HG03103 (cell line): ENCODE measurements around the gene LAMC3.
A peak's percentile ranks its signal among the peaks of the same experiment; 100 is the strongest.
"Not testable (repeated sequence)": the region's sequence is repeated elsewhere in the genome, so short reads cannot be mapped to it uniquely, and the experiment has no call there.

Experiments used
- ATAC-seq: cut with Tn5 transposase; IDR thresholded peaks from one replicate; pipeline ENCODE4 v1.9.1; 2021; ENCODE audit warnings: low read depth; ENCODE audit not compliant: unreplicated experiment

LAMC3 gene

DNA sequence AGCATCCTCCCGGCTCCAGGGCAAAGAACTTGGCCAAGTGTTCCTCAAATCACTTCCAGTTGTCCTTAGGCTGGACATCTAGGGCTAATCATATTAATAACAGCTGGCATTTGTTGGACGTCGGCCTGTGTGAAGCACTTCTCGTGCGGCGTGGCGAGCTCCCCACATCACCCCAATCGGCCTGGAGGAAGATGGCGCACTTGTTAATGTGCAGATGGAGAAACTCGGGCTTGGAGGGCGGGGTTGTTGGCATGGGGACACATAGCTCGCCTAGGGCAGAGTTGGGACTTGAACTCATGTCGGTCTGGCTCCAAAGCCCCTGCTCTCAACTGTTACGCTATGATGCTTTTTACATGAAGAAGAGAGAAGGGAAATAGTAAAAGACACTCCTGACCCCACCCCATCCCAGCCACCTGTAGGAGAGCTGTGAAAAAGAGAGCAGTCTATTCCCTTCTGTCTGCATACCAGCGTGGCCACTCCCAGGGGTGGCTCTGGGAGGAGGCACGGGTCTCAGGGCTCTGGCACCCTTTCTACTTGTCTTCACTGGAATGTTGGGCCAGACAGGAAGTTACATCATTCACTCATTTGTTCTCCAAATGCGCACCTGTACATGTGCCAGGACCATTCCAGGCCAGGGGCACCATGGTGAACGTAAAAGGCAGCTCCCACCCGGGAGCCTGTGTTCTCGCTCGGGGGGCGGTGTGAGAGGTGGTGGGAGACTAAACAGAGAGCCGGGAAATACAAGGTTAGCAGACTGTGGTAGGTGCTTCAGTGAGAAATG, 103.6 kb downstream of the LAMC3 start:
- no peak for ATAC-seq

- no peak for ATAC-seq
Measured at GRCh38 chr9:131113655-131114054, 104.7 kb downstream of the LAMC3 start.

GRCh38 chr9:131114084-131114535, 105.1 kb downstream of the LAMC3 start:
- no peak for ATAC-seq

DNA sequence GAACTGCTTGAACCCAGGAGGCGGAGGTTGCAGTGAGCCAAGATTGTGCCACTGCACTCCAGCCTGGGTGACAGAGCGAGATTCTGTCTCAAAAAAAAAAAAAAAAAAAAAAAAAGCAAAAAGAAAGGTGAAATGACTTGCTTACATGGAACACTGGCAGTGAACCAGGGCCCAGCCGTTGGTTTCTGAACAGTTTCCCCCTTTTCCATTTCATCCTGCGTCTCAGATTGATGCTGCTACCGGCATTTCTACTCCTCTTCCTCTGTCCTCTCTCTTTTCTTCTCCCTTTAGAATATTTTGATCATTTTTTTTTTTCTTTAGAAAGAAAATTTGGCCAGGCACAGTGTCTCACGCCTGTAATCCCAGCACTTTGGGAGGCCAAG, 106.4 kb downstream of the LAMC3 start:
- not testable (repeated sequence) for ATAC-seq

DNA sequence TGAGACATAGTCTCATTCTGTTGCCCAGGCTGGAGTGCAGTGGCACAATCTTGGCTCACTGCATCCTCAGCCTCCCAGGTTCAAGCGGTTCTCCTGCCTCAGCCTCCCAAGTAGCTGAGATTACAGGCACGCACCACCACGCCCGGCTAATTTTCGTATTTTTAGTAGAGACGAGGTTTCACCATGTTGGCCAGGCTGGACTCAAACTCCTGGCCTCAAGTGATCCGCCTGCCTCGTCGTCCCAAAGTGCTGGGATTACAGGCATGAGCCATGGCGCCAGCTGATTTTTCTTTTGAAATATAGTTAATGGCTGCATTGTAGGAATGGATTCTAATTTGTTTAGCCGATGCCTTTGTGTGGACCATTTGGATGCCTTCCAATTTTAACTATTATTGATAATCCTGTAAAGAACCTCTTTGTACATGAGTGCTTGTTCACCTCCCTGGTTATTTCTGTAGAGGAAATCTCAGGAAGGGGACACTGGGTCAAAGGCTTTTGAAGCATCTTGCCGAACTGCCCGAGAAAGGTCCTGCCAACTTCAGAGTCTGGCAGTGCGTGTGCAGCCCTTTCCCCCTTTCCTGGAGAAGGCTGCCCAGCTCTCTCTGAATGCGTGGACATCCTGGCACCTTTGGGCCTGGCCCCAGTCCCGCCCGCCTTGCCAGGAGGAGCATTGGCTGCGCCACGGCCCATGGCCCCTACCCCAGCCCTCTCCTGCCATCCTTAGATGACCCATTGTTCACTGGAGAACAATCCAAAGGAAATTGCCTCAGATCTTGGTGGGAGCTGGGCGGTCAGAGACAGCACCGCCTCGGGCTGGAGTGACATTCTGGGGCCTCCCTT, 107.5 kb downstream of the LAMC3 start:
- no peak for ATAC-seq

- ATAC-seq = no peak
Measured at GRCh38 chr9:131117121-131117761, 108.3 kb downstream of the LAMC3 start.

- no peak for ATAC-seq
Measured at GRCh38 chr9:131117762-131118145, 108.8 kb downstream of the LAMC3 start.

- no peak for ATAC-seq
Measured at GRCh38 chr9:131119600-131119999, 110.6 kb downstream of the LAMC3 start.

- no peak for ATAC-seq
Measured at GRCh38 chr9:131120620-131121228, 111.8 kb downstream of the LAMC3 start.

DNA sequence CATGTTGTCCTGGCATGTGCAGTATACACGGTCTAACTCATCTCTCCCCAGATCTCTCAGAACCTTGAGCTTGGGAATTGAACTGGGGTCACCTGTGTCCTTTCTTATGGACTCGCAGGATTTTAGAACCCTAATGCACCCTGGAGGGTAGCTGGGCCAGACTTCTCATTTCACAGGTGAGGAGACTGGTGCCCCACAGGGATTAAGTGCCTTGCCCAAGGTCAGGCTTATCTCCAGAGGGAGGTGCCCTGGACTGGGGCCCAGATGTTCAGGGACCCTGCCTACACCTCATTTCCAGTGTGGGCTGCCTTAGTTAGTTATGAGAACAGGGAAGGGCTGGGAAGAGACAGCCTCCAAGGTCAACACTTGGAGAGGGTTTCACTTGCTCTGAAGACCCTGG, 112.4 kb downstream of the LAMC3 start:
- ATAC-seq = no peak

- no peak for ATAC-seq
Measured at GRCh38 chr9:131122158-131122557, 113.2 kb downstream of the LAMC3 start.

DNA sequence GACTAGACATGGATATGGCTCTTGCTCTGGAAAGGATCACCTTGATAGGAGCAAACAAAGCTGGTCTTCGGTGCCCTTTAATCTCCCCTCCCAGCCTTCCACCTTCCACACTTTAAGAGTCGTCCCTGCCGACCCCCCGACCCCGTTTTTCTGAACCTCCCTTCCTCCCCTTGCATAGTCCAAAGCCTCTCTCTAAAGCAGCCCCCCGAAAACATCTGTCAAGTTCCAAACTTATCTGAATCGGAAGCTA, 116.0 kb downstream of the LAMC3 start:
- ATAC-seq = peak; percentile 12

DNA sequence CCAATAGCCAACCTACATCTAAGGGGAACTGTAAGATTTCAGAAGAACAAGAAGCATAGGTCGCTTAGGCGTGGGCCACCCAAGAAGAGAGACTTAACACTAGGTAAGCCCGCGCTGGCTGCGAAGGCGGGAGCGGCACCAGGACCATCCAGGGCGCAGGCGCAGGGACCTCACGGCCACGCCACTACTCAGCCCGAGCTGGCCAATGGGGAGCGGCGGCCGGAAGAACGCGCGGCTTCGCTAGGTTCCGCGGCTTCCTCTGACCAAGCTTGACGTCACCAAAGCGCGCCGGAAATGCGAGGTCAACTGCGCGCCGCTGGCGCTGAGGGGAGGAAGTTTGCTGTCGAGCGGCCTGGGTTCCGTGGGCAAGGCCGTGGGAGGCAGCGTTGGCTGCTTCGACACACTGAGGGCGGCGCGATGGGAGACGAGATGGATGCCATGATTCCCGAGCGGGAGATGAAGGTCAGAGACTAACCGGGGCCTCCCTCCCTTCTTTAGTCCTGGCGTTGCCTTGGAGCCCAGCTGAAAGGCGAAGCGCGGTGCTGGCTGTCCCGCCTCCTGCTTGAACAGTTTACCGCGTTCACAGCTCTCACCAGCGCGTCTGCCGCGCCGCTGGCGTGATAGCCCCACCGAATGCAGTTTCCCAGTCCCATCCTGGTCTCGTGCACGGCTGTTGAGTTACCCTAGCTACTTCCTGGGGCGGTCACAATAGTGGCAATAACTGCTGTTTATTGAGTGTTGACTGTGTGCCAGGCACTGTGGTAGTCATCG, 116.5 kb downstream of the LAMC3 start, which contains the start of gene NUP214:
Gene NUP214 (plus strand): TSS at position 299 of the 771 bp plus-strand sequence. CDS start 119 bp downstream, at position 418.
- peak; percentile 95 for ATAC-seq

DNA sequence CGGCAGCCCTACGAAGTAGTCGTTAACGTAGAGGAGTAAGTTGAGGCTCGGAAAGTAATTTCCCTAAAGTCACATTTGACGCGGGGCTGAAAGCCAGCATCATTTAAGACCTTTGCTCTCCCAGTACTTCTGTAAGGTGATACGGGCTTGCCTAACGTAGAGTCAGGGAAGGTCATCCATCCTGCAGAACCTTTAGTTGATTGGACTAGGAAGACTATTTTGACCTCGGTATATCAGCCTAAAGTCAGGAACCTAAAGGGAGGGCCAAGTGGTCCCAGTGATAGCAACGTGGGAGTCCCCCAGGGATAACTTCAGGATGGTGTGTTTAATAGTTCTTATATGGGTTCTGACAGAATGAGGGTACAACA, 117.1 kb downstream of the LAMC3 start:
- ATAC-seq = no peak

- ATAC-seq = no peak
Measured at GRCh38 chr9:131129183-131129582, 120.2 kb downstream of the LAMC3 start.

- ATAC-seq = no peak
Measured at GRCh38 chr9:131138676-131139075, 129.7 kb downstream of the LAMC3 start.

GRCh38 chr9:131140112-131140511, 131.1 kb downstream of the LAMC3 start:
- no peak for ATAC-seq

- no peak for ATAC-seq
Measured at GRCh38 chr9:131140550-131140949, 131.6 kb downstream of the LAMC3 start.

DNA sequence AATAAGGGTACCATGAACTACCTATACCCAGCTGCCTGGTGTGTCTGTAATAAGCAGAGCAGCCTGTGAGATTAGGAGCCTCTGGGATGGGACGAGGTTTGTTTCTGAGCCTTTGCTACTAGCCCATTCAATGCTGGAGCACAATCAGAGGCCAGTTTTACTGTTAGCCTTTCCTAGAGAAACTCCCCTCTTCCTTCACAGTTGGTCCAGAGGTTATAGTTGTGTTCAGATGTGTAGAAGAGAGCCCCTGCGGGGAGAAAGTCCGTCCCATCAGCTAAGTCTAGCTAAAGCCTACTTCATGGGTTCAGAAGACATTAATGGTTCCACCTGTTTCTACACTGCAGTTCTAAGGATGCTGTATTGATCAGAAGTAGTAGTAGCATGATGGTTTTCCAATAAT, 133.2 kb downstream of the LAMC3 start:
- ATAC-seq = no peak
